Endothelial cell of umbilical vein (primary cell): ENCODE data around the gene ADAM10. TPM values are rescaled to one million over a fixed set of nuclear protein-coding genes. Genes with fewer than 3 reads are reported as not detected.

Source experiments
- BruUV-seq: library from RNA; stranded (reverse); fragments of 400-500 nt; replicated peaks from 2 replicates; lab custom pipeline; 2021; lab: Mats Ljungman, UMichigan
- CTCF ChIA-PET: fragments of 300-600, 350-600 bp; sonication (Branson Sonifier 250); formaldehyde crosslinking; loops from one replicate; lab custom pipeline; 2021; ENCODE audit warnings: antibody characterized with exemption, inconsistent platforms; lab: Charles Lee
- POLR2A ChIA-PET: fragments of 300-600, 350-600 bp; sonication (Branson Sonifier 250); formaldehyde crosslinking; loops from one replicate; lab custom pipeline; 2021; ENCODE audit warnings: antibody characterized with exemption, inconsistent platforms; lab: Charles Lee
- DNase-seq: peaks from one replicate; pipeline ENCODE4 v3.0.0-alpha.2; 2011; ENCODE audit warnings: low read depth, low spot score
- FAIRE-seq: peaks from 2 replicates; lab custom pipeline; 2011; peaks lifted over from hg19 to GRCh38; lab: Jason Lieb, UNC
- H2AFZ ChIP-seq: 2 replicates; pipeline ENCODE4 v1.6.0; 2012; ENCODE audit warnings: low read depth, low read length, control low read depth, inconsistent platforms
- H3K27ac ChIP-seq: 2 replicates; pipeline ENCODE4 v1.5.1; 2011; ENCODE audit warnings: low read depth, mild to moderate bottlenecking, control low read depth, low read length, moderate library complexity; ENCODE audit not compliant: insufficient read depth
- H3K27me3 ChIP-seq, 2 experiments: 2 replicates each; pipeline versions ENCODE4 v1.6.0 to v1.6.1; 2011; ENCODE audit warnings: low read length in 2 of 2, mixed read lengths in 1 of 2; ENCODE audit not compliant: control insufficient read depth in 2 of 2, insufficient read depth in 2 of 2
- H3K36me3 ChIP-seq, 2 experiments: 2 replicates in 1 of 2; 3 replicates in 1 of 2; pipeline ENCODE4 v1.5.1; 2011; ENCODE audit warnings: low read length in 2 of 2, mild to moderate bottlenecking in 1 of 2, moderate library complexity in 1 of 2; ENCODE audit not compliant: control insufficient read depth in 2 of 2, insufficient read depth in 2 of 2; ENCODE audit errors: extremely low read depth in 1 of 2
- H3K4me1 ChIP-seq: 3 replicates; pipeline ENCODE4 v1.5.1; 2011; ENCODE audit warnings: mild to moderate bottlenecking, low read length; ENCODE audit not compliant: control insufficient read depth, insufficient read depth; ENCODE audit errors: extremely low read depth
- H3K4me2 ChIP-seq: 2 replicates; pipeline ENCODE4 v1.6.1; 2011; ENCODE audit warnings: low read length, control low read depth, mixed read lengths; ENCODE audit not compliant: insufficient read depth
- H3K4me3 ChIP-seq, 3 experiments: fragments of 200-600 bp in 1 of 3; sonication (generic), shearing (Covaris generic) in 1 of 3; replicated peaks in 1 of 3; 2 replicates each; pipeline ENCODE4 v1.5.1; 2011 to 2016; ENCODE audit warnings: control low read depth in 3 of 3, low read length in 3 of 3, mild to moderate bottlenecking in 2 of 3, inconsistent platforms in 1 of 3, low read depth in 1 of 3, moderate library complexity in 1 of 3; ENCODE audit not compliant: insufficient read depth in 1 of 3
- H3K79me2 ChIP-seq: 2 replicates; pipeline ENCODE4 v1.6.0; 2012; ENCODE audit warnings: low read length, inconsistent platforms; ENCODE audit not compliant: control insufficient read depth, insufficient read depth
- H3K9ac ChIP-seq: replicated peaks from 2 replicates; pipeline ENCODE3; 2011; ENCODE audit warnings: low read length, control low read depth; ENCODE audit not compliant: insufficient read depth; ENCODE audit errors: extremely low read depth
- H3K9me1 ChIP-seq: replicated peaks from 3 replicates; pipeline ENCODE4 v1.6.0; 2011; ENCODE audit warnings: mild to moderate bottlenecking, low read length; ENCODE audit not compliant: control insufficient read depth, insufficient read depth; ENCODE audit errors: extremely low read depth
- H3K9me3 ChIP-seq: replicated peaks from 2 replicates; pipeline ENCODE4 v1.5.1; 2012; ENCODE audit warnings: low read length, inconsistent platforms; ENCODE audit not compliant: control insufficient read depth, insufficient read depth
- H4K20me1 ChIP-seq: replicated peaks from 2 replicates; pipeline ENCODE3; 2011; ENCODE audit warnings: mild to moderate bottlenecking, low read length; ENCODE audit not compliant: control insufficient read depth, insufficient read depth; ENCODE audit errors: extremely low read depth
- EZH2 ChIP-seq: IDR thresholded peaks from 2 replicates; pipeline ENCODE4 v1.6.1; 2012; ENCODE audit warnings: borderline replicate concordance, low read depth, mild to moderate bottlenecking, moderate library complexity, low read length, inconsistent platforms; ENCODE audit not compliant: severe bottlenecking
- FOS ChIP-seq: IDR thresholded peaks from 2 replicates; pipeline ENCODE4 v1.6.1; 2011; ENCODE audit warnings: mild to moderate bottlenecking, low read length, moderate library complexity, borderline replicate concordance; ENCODE audit not compliant: insufficient read depth
- GATA2 ChIP-seq: IDR thresholded peaks from 2 replicates; pipeline ENCODE4 v1.7.0; 2011; ENCODE audit warnings: low read depth, mild to moderate bottlenecking, moderate library complexity, mixed read lengths, low read length; ENCODE audit not compliant: insufficient read length, insufficient read depth
- JUN ChIP-seq: IDR thresholded peaks from 2 replicates; pipeline ENCODE4 v1.6.1; 2011; ENCODE audit warnings: borderline replicate concordance, low read depth; ENCODE audit not compliant: insufficient read length, insufficient read depth
- MAX ChIP-seq: IDR thresholded peaks from 2 replicates; pipeline ENCODE4 v1.6.1; 2011; ENCODE audit not compliant: insufficient read depth, insufficient read length
- MYC ChIP-seq: IDR thresholded peaks from one replicate; pipeline ENCODE4 v1.6.1; 2011; ENCODE audit warnings: mild to moderate bottlenecking, low read depth, low read length
- POLR2A ChIP-seq: IDR thresholded peaks from 2 replicates; pipeline ENCODE4 v1.6.1; 2012; ENCODE audit warnings: low read depth, mild to moderate bottlenecking, control low read depth, low read length
- POLR2AphosphoS5 ChIP-seq: IDR thresholded peaks from 2 replicates; pipeline ENCODE4 v1.6.1; 2012; ENCODE audit warnings: low read depth, mild to moderate bottlenecking, control low read depth, low read length, moderate library complexity; ENCODE audit not compliant: insufficient read depth
- dilution Hi-C: fragments of 300-500 bp; cut with MboI; formaldehyde crosslinking; loops from one replicate; pipeline ENCODE4 v1.15.0; 2019; ENCODE audit warnings: low sequenced_read_pairs; ENCODE audit not compliant: extremely low pct_ligation_motif_present
- intact Hi-C: fragments of 100-400 bp; cut with micrococcal nuclease; formaldehyde crosslinking; loops from one replicate; pipeline ENCODE4 v1.10.0; 2022
- polyA plus RNA-seq, 4 experiments: library from polyadenylated mRNA; depleted of rRNA in 3 of 4; stranded (reverse) in 3 of 4; unstranded in 1 of 4; fragments of >200 nt; gene quantifications; 2 replicates each; pipeline versions ENCODE4 v1.2.1 to v1.2.3, GENCODE V29; 2011 to 2012; ENCODE audit warnings: missing spikeins in 1 of 4
- total RNA-seq: library from RNA; stranded (reverse); gene quantifications from 2 replicates; pipeline ENCODE4 v1.2.3, GENCODE V29; 2021
- TF ChIP-seq, protein P1 (sequence below), 2 donors: IDR thresholded peaks; 1 replicate in 1 of 2; 2 replicates in 1 of 2; pipeline ENCODE4 v1.5.1; 2011; ENCODE audit warnings: low read length in 2 of 2, mild to moderate bottlenecking in 2 of 2, moderate library complexity in 2 of 2, control low read depth in 1 of 2, inconsistent platforms in 1 of 2, low read depth in 1 of 2; ENCODE audit not compliant: insufficient read depth in 1 of 2; ENCODE audit errors: extremely low read depth in 1 of 2

ADAM10 gene
- total and polyA plus RNA-seq, 2 donors (not counting 3 experiments of a cell fraction or from before 2014, with no cell fraction given) = 91.3 to 203 TPM

GRCh38 chr15:58606577-58607080, 142.9 kb downstream of the ADAM10 start:
- Histone ChIP-seq H3K9me3 (no peaks in the 10 kb centered on the region), H3K79me2 (no peaks in the 10 kb centered on the region), H4K20me1 (no peaks in the 10 kb centered on the region), H2AFZ (no peak overlapping the region), H3K4me2 (no peak overlapping the region), H3K27me3 (no peaks in the 10 kb centered on the region), H3K4me1 (no peaks in the 10 kb centered on the region), H3K4me3 (no peak overlapping the region), H3K9ac (no peak overlapping the region), H3K36me3 (peaks cover 4 to 7% of the 10 kb centered on the region in 2 experiments), H3K27ac (no peak overlapping the region), H3K9me1 (no peaks in the 10 kb centered on the region)
- DNase-seq (no peak), FAIRE-seq (no peak)
- intact Hi-C loops = no loop called here
- ChIA-PET CTCF (no interaction called here), POLR2A (interaction anchor here (0.7 kb wide), 1 partner anchor 798 kb away, joined by 3 read pairs; no protein-coding TSS in a partner anchor)
- dilution Hi-C loops = no loop called here
- TF ChIP-seq MYC = no peak
- no peak for TF ChIP-seq JUN
- no peak for TF ChIP-seq GATA2
- no peak for TF ChIP-seq POLR2AphosphoS5
- TF ChIP-seq EZH2 = no peak
- no peak for TF ChIP-seq MAX
- no peak for TF ChIP-seq FOS
- TF ChIP-seq POLR2A = no peak
- TF ChIP-seq, protein P1, sequence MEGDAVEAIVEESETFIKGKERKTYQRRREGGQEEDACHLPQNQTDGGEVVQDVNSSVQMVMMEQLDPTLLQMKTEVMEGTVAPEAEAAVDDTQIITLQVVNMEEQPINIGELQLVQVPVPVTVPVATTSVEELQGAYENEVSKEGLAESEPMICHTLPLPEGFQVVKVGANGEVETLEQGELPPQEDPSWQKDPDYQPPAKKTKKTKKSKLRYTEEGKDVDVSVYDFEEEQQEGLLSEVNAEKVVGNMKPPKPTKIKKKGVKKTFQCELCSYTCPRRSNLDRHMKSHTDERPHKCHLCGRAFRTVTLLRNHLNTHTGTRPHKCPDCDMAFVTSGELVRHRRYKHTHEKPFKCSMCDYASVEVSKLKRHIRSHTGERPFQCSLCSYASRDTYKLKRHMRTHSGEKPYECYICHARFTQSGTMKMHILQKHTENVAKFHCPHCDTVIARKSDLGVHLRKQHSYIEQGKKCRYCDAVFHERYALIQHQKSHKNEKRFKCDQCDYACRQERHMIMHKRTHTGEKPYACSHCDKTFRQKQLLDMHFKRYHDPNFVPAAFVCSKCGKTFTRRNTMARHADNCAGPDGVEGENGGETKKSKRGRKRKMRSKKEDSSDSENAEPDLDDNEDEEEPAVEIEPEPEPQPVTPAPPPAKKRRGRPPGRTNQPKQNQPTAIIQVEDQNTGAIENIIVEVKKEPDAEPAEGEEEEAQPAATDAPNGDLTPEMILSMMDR (IDR thresholded peaks at IDR 0.05; ENCODE audit: extremely low read depth in 1 of 2, insufficient read depth in 1 of 2, low read depth in 1 of 2, low read length in 2 of 2) = no peak
- BruUV-seq = no TSS peak
